Measurements from ENCODE around the gene TRPM5.

TRPM5 gene

DNA sequence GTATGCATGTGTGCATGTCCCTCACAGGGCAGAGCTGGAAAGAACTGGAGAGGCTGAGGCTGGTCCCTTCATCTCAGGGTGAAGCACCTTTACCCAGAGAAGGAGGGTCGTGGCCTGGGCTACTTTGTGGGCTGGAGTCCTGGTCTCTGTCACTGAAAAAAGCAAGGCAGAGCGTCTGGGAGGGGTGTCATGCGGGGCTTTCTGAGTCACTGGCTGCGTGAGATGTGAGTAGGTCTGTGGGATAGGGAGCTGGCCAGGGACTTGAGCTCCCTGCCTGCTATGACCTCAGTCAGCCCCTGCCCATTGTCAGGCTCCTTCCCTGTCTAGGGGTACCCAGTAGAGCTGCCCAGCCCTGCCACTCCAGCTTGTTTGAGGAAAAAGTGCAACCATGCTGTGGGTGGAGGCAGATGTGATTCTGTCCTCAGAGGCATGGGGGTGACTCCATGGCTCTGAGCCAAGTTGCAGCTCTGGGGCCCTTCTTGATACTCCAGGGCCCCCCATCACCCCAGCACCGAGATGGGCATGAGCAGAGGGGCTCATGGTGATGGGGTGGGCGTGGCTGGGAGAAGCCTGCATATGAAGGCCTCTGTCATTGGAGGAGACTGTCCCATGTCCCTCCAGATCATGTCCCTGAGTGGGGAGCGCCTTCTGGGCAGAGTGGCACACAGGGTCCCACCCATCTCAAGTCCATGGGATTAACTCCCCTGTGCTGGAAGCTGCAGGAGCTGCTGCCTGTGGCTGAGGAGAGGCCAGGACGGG lies 28.3 kb upstream of the TRPM5 start:
- H3K9me3 ChIP-seq (replicated peaks in 1 of 11) = peaks cover 2 to 10% (median 7%) of the 10 kb centered on the region in 11 experiments
- H3K36me3 ChIP-seq = peaks cover 0 to 9% (median 3%) of the 10 kb centered on the region in 11 experiments; a peak in 5 of 22 replicates
- no peak for TF ChIP-seq Cebpa-rat (IDR thresholded peaks at IDR 0.05)
- no peak overlapping the region for H3K9ac ChIP-seq
- H3K27me3 ChIP-seq = peaks cover 0 to 31% (median 24%) of the 10 kb centered on the region in 11 experiments; a peak in 20 of 22 replicates
- no peak overlapping the region for H3K4me2 ChIP-seq
- no peak overlapping the region for H3K4me3 ChIP-seq
- H3K4me1 ChIP-seq = peaks cover 14 to 35% (median 34%) of the 10 kb centered on the region in 10 experiments
- no peak overlapping the region for H3K27ac ChIP-seq
- H4K20me1 ChIP-seq = peaks cover 12 to 71% (median 50%) of the 10 kb centered on the region in 11 experiments; a peak in 21 of 22 replicates

DNA sequence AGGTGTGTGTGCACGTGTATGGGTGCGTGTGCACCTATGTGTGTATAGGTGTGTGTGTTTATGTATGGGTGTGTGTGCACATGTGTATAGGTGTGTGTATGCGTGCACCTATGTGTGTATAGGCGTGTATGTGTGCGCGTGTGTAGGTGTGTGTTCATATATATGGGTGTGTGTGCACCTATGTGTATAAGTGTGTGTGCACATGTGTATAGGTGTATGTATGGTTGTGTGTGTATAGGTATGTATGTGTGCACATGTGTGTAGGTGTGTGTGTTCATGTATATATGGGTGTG lies 27.4 kb upstream of the TRPM5 start:
- no peaks in the 10 kb centered on the region for H3K36me3 ChIP-seq
- no peak overlapping the region for H3K27ac ChIP-seq
- H3K4me3 ChIP-seq = no peak overlapping the region
- H3K9ac ChIP-seq = no peak overlapping the region
- no peak for TF ChIP-seq Cebpa-rat (IDR thresholded peaks at IDR 0.05)
- no peak overlapping the region for H3K4me2 ChIP-seq
- H4K20me1 ChIP-seq = peaks cover 21 to 79% (median 58%) of the 10 kb centered on the region in 11 experiments; a peak in 21 of 22 replicates
- peaks cover under 1 to 32% (median 25%) of the 10 kb centered on the region in 11 experiments; a peak in 21 of 22 replicates for H3K27me3 ChIP-seq
- H3K9me3 ChIP-seq (replicated peaks in 1 of 11) = peaks cover 0 to 2% (median 0%) of the 10 kb centered on the region in 11 experiments; a peak in 2 of 22 replicates
- peaks cover 23 to 44% (median 42%) of the 10 kb centered on the region in 10 experiments for H3K4me1 ChIP-seq

- Histone ChIP-seq H3K4me3 (no peak overlapping the region), H3K27me3 (peaks cover 5 to 38% (median 25%) of the 10 kb centered on the region in 11 experiments; a peak in 21 of 22 replicates), H3K36me3 (no peaks in the 10 kb centered on the region), H3K4me2 (no peak overlapping the region), H3K9ac (no peak overlapping the region), H3K4me1 (peaks cover 28 to 49% (median 47%) of the 10 kb centered on the region in 10 experiments), H4K20me1 (peaks cover 26 to 84% (median 63%) of the 10 kb centered on the region in 11 experiments; a peak in 21 of 22 replicates), H3K9me3 (replicated peaks in 1 of 11) (no peaks in the 10 kb centered on the region), H3K27ac (no peak overlapping the region)
- TF ChIP-seq Cebpa-rat (IDR thresholded peaks at IDR 0.05) = no peak
These were observed 26.9 kb upstream of the TRPM5 start for GRCh38 chr11:2471048-2471803.

DNA sequence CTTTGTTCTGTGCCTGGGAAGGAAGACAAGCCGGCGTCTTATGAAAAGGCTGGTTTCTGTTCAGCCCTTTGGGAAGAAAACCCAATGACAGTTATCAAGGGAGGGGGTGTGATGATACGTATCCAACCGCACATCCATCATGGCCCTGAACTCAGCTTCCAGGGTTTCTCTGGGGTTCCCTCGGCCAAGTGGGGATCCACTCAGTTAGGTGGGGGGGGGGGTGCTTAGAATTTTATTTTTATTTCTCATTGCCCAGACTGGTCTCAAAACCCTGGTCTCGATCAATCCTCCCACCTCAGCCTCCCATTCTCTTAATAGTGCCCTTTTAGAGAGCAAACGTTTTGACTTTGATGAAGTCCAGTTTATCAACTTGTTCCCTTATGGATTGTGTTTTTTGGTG lies 26.2 kb upstream of the TRPM5 start:
- Histone ChIP-seq H3K4me1 (peaks cover 35 to 56% (median 53%) of the 10 kb centered on the region in 10 experiments), H3K4me2 (no peak overlapping the region), H3K4me3 (no peak overlapping the region), H3K27ac (no peak overlapping the region), H3K9ac (no peak overlapping the region), H3K36me3 (no peaks in the 10 kb centered on the region), H3K27me3 (peaks cover 13 to 45% (median 32%) of the 10 kb centered on the region in 11 experiments), H3K9me3 (replicated peaks in 1 of 11) (no peaks in the 10 kb centered on the region), H4K20me1 (peaks cover 34 to 92% (median 71%) of the 10 kb centered on the region in 11 experiments; a peak in 21 of 22 replicates)
- no peak for TF ChIP-seq Cebpa-rat (IDR thresholded peaks at IDR 0.05)

- Histone ChIP-seq H3K27ac (no peak overlapping the region), H3K9me3 (replicated peaks in 1 of 11) (no peaks in the 10 kb centered on the region), H3K4me3 (no peak overlapping the region), H3K4me2 (peak overlapping the region in 9 of 11 experiments; percentile 17 to 97 (median 94); a peak in 14 of 22 replicates), H3K9ac (no peak overlapping the region), H3K27me3 (peaks cover 16 to 56% (median 32%) of the 10 kb centered on the region in 11 experiments), H3K36me3 (no peaks in the 10 kb centered on the region), H3K4me1 (peaks cover 41 to 55% (median 53%) of the 10 kb centered on the region in 10 experiments), H4K20me1 (peaks cover 49 to 97% (median 75%) of the 10 kb centered on the region in 11 experiments)
- TF ChIP-seq Cebpa-rat (IDR thresholded peaks at IDR 0.05) = no peak
These were observed 24.3 kb upstream of the TRPM5 start for GRCh38 chr11:2468363-2469235.

GRCh38 chr11:2467695-2468055 lies 23.4 kb upstream of the TRPM5 start:
- Histone ChIP-seq H3K27me3 (peaks cover 16 to 56% (median 32%) of the 10 kb centered on the region in 11 experiments), H3K27ac (0 out of 22 replicates have a peak overlapping the region, but pooled peaks of 1 of the 11 experiments have one; percentile 25), H3K4me3 (peak overlapping the region in 1 of 10 experiments; percentile 48; a peak in 1 of 20 replicates), H3K9ac (peak overlapping the region in 3 of 11 experiments; percentile 20 to 49 (median 40); a peak in 1 of 22 replicates), H3K4me2 (peak overlapping the region; percentile 87 to 97 (median 94)), H3K36me3 (no peaks in the 10 kb centered on the region), H3K4me1 (peaks cover 50 to 63% (median 62%) of the 10 kb centered on the region in 10 experiments), H4K20me1 (peaks cover 57 to 97% (median 78%) of the 10 kb centered on the region in 11 experiments), H3K9me3 (replicated peaks in 1 of 11) (no peaks in the 10 kb centered on the region)
- TF ChIP-seq Cebpa-rat (IDR thresholded peaks at IDR 0.05) = no peak

DNA sequence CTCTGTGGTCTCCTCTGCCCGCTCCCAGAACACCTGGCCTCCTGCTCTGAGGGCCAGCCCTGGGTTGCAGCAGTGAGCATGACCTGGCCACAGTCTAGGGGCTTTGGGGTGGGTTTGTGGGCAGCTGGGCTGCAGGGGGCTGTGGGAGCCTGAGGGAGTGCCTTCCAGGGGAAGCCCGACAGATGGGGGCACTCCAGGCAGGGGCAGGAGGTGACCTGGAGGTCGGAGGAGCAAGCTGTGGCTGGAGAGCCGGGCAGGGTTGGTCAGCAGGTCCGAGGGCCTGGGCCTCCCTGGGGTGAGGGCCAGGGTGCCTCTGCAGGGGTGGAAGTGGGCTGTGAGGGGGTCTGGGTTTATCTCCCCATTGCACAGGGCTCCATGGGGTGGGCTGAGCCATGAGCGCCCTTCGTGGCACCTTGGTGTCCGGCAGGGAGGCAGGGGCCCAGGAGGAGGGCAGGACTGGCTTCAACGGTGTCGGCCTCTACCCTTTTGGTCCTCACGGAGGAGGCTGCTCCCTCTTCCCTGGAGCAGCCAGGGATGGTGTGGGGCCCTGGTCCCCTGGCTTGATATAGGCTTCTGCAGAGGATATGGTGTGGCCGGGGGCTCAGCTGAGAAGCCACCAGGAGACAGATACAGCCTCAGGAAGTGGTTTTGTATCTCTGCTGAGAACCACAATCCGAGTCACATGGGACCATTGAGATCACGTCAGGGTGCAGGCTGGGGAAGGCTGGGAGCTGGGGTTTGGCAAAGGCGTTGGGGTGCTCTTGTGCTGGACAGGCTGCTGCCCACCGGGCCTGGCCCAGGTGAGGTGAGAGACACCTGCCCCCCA lies 22.8 kb upstream of the TRPM5 start:
- no peaks in the 10 kb centered on the region for H3K36me3 ChIP-seq
- no peaks in the 10 kb centered on the region for H3K9me3 ChIP-seq (replicated peaks in 1 of 11)
- 0 out of 22 replicates have a peak overlapping the region, but pooled peaks of 1 of the 11 experiments have one; percentile 25 for H3K27ac ChIP-seq
- H3K9ac ChIP-seq = peak overlapping the region in 4 of 11 experiments; percentile 20 to 49 (median 43); a peak in 3 of 22 replicates
- H3K4me1 ChIP-seq = peaks cover 51 to 69% (median 67%) of the 10 kb centered on the region in 10 experiments
- H3K27me3 ChIP-seq = peaks cover 16 to 56% (median 32%) of the 10 kb centered on the region in 11 experiments
- H4K20me1 ChIP-seq = peaks cover 57 to 97% (median 78%) of the 10 kb centered on the region in 11 experiments
- peak overlapping the region in 4 of 10 experiments; percentile 13 to 49 (median 31); a peak in 3 of 20 replicates for H3K4me3 ChIP-seq
- H3K4me2 ChIP-seq = peak overlapping the region; percentile 87 to 97 (median 94)
- no peak for TF ChIP-seq Cebpa-rat (IDR thresholded peaks at IDR 0.05)

Measured in BLaER1 treated with 17β-estradiol and CSF1 and Interleukin-3, amounts not matched to agents 10 nM and 100 nM (cell line).